ENCODE data around the gene POLR3A. TPM values are rescaled to one million over a fixed set of nuclear protein-coding genes. Genes with fewer than 3 reads are reported as not detected.

The POLR3A gene
- total RNA-seq, 2 donors from 2014 or later: 20.9 to 22.4 TPM

- Mint-ChIP-seq H3K27ac (no peak overlapping the region), H3K36me3 (ENCODE audit: insufficient read depth in 2 of 2) (peaks cover 4 to 5% of the 10 kb centered on the region in 2 donors), H3K4me3 (no peak overlapping the region), H3K4me1 (ENCODE audit: low read depth) (peaks cover 6% of the 10 kb centered on the region), H3K9me3 (peaks cover 2 to 4% of the 10 kb centered on the region in 2 donors), H3K27me3 (ENCODE audit: low read depth) (peaks cover 7% of the 10 kb centered on the region)
- DNase-seq: no peak
- ATAC-seq (replicated peaks in 1 of 2): no peak
Observed at GRCh38 chr10:77962350-77963146, 66.8 kb downstream of the POLR3A start.

DNA sequence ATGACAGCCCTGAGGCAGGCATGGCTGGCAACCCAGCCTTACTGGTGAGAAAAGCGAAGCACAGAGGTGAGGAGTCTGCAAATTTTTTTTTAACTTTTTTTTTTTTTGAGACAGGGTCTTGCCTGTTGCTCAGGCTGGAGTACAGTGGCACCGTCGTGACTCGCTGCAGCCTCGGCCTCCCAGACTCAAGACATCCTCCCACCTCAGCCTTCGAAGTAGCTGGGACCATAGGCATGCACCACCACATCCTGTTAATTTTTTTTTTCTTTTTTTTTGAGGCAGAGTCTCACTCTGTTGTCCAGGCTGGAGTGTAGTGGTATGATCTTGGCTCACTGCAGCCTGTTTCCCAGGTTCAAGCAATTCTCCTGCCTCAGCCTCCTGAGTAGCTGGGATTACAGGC, 67.6 kb downstream of the POLR3A start:
- ATAC-seq (replicated peaks in 1 of 2) (no peak), DNase-seq (no peak)
- Mint-ChIP-seq H3K36me3 (ENCODE audit: insufficient read depth in 2 of 2) (peaks cover 4 to 5% of the 10 kb centered on the region in 2 donors), H3K27ac (no peak overlapping the region), H3K27me3 (ENCODE audit: low read depth) (peaks cover 7% of the 10 kb centered on the region), H3K4me1 (ENCODE audit: low read depth) (peaks cover 6% of the 10 kb centered on the region), H3K4me3 (no peak overlapping the region), H3K9me3 (peaks cover 2 to 4% of the 10 kb centered on the region in 2 donors)

- Mint-ChIP-seq H3K9me3 (peaks cover 2 to 4% of the 10 kb centered on the region in 2 donors), H3K27me3 (ENCODE audit: low read depth) (peaks cover 7% of the 10 kb centered on the region), H3K27ac (no peak overlapping the region), H3K4me3 (no peak overlapping the region), H3K4me1 (ENCODE audit: low read depth) (peaks cover 6% of the 10 kb centered on the region), H3K36me3 (ENCODE audit: insufficient read depth in 2 of 2) (peaks cover 4 to 5% of the 10 kb centered on the region in 2 donors)
- ATAC-seq (replicated peaks in 1 of 2) (peak; percentile 64 to 77), DNase-seq (no peak)
Observed at GRCh38 chr10:77960829-77961329, 68.4 kb downstream of the POLR3A start.

- H3K27me3 Mint-ChIP-seq (ENCODE audit: low read depth): peaks cover 7% of the 10 kb centered on the region
- H3K4me3 Mint-ChIP-seq: no peak overlapping the region
- H3K4me1 Mint-ChIP-seq (ENCODE audit: low read depth): peaks cover 6% of the 10 kb centered on the region
- peaks cover 2 to 3% of the 10 kb centered on the region in 2 donors for H3K9me3 Mint-ChIP-seq
- peaks cover 3% of the 10 kb centered on the region in 2 donors for H3K36me3 Mint-ChIP-seq (ENCODE audit: insufficient read depth in 2 of 2)
- no peak overlapping the region for H3K27ac Mint-ChIP-seq
- DNase-seq: no peak
- ATAC-seq (replicated peaks in 1 of 2): no peak
Observed at GRCh38 chr10:77959887-77960455, 69.3 kb downstream of the POLR3A start.

DNA sequence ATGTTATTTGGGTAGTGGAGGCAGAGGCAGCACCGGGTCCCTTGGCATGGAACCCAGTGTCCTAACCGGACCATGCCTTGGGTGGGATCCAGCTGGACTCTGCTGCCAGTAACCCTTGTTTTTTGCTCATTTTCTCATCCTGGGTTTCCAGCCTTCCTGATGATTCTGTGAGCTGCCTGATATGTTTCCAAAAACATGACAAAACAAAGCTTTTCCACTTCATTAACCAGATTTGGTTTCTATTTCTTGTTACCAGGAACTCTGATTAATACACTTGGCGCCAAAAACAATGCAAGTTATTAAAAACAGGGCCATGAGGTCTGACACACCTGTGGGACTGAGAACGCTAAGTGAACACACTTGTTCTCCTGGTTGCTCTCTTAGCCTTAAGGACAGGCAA, 69.9 kb downstream of the POLR3A start:
- ATAC-seq (replicated peaks in 1 of 2): no peak
- Mint-ChIP-seq H3K27me3 (ENCODE audit: low read depth) (peaks cover 4% of the 10 kb centered on the region), H3K4me3 (no peak overlapping the region), H3K9me3 (no peaks in the 10 kb centered on the region), H3K36me3 (ENCODE audit: insufficient read depth in 2 of 2) (no peaks in the 10 kb centered on the region), H3K4me1 (ENCODE audit: low read depth) (peaks cover 6% of the 10 kb centered on the region), H3K27ac (no peak overlapping the region)
- no peak for DNase-seq

GRCh38 chr10:77955136-77955535, 74.2 kb downstream of the POLR3A start:
- Mint-ChIP-seq H3K9me3 (peaks cover 9 to 10% of the 10 kb centered on the region in 2 donors), H3K27me3 (ENCODE audit: low read depth) (peaks cover 12% of the 10 kb centered on the region), H3K27ac (no peak overlapping the region), H3K4me3 (no peak overlapping the region), H3K4me1 (ENCODE audit: low read depth) (no peaks in the 10 kb centered on the region), H3K36me3 (ENCODE audit: insufficient read depth in 2 of 2) (peaks cover 9 to 12% of the 10 kb centered on the region in 2 donors)
- ATAC-seq (replicated peaks in 1 of 2) (no peak), DNase-seq (no peak)

GRCh38 chr10:77949167-77949566, 80.1 kb downstream of the POLR3A start:
- Mint-ChIP-seq H3K36me3 (ENCODE audit: insufficient read depth in 2 of 2) (peaks cover 10 to 12% of the 10 kb centered on the region in 2 donors), H3K27me3 (ENCODE audit: low read depth) (peaks cover 34% of the 10 kb centered on the region), H3K4me3 (no peak overlapping the region), H3K9me3 (peaks cover 10% of the 10 kb centered on the region in 2 donors), H3K27ac (no peak overlapping the region), H3K4me1 (ENCODE audit: low read depth) (no peaks in the 10 kb centered on the region)
- ATAC-seq (replicated peaks in 1 of 2) (no peak), DNase-seq (no peak)

- H3K9me3 Mint-ChIP-seq: peaks cover 5% of the 10 kb centered on the region in 2 donors
Observed at GRCh38 chr10:77946084-77946483, 83.2 kb downstream of the POLR3A start.

GRCh38 chr10:77944519-77944918, 84.8 kb downstream of the POLR3A start:
- ATAC-seq (replicated peaks in 1 of 2) (no peak), DNase-seq (no peak)
- H3K27me3 Mint-ChIP-seq (ENCODE audit: low read depth): peaks cover 42% of the 10 kb centered on the region
- no peak overlapping the region for H3K4me3 Mint-ChIP-seq
- H3K27ac Mint-ChIP-seq: no peak overlapping the region
- no peaks in the 10 kb centered on the region for H3K4me1 Mint-ChIP-seq (ENCODE audit: low read depth)
- peaks cover 0 to 1% of the 10 kb centered on the region in 2 donors for H3K36me3 Mint-ChIP-seq (ENCODE audit: insufficient read depth in 2 of 2)
- H3K9me3 Mint-ChIP-seq: no peaks in the 10 kb centered on the region

More at GRCh38 chr10:77946084-77946483, 83.2 kb downstream of the POLR3A start:
- Mint-ChIP-seq H3K27me3 (ENCODE audit: low read depth) (peaks cover 42% of the 10 kb centered on the region), H3K4me3 (no peak overlapping the region), H3K4me1 (ENCODE audit: low read depth) (no peaks in the 10 kb centered on the region), H3K27ac (no peak overlapping the region), H3K36me3 (ENCODE audit: insufficient read depth in 2 of 2) (peaks cover 5 to 6% of the 10 kb centered on the region in 2 donors)
- ATAC-seq (replicated peaks in 1 of 2) (no peak), DNase-seq (no peak)

- Mint-ChIP-seq H3K27me3 (ENCODE audit: low read depth) (peaks cover 36% of the 10 kb centered on the region), H3K9me3 (no peaks in the 10 kb centered on the region), H3K4me3 (no peak overlapping the region), H3K36me3 (ENCODE audit: insufficient read depth in 2 of 2) (no peaks in the 10 kb centered on the region), H3K4me1 (ENCODE audit: low read depth) (no peaks in the 10 kb centered on the region), H3K27ac (no peak overlapping the region)
- DNase-seq (no peak), ATAC-seq (replicated peaks in 1 of 2) (no peak)
Observed at GRCh38 chr10:77943121-77943901, 86.0 kb downstream of the POLR3A start.

GRCh38 chr10:77941790-77942189, 87.5 kb downstream of the POLR3A start:
- Mint-ChIP-seq H3K9me3 (no peaks in the 10 kb centered on the region), H3K27me3 (ENCODE audit: low read depth) (peaks cover 36% of the 10 kb centered on the region), H3K4me1 (ENCODE audit: low read depth) (no peaks in the 10 kb centered on the region), H3K36me3 (ENCODE audit: insufficient read depth in 2 of 2) (no peaks in the 10 kb centered on the region), H3K27ac (no peak overlapping the region), H3K4me3 (no peak overlapping the region)
- no peak for ATAC-seq (replicated peaks in 1 of 2)
- DNase-seq: no peak

DNA sequence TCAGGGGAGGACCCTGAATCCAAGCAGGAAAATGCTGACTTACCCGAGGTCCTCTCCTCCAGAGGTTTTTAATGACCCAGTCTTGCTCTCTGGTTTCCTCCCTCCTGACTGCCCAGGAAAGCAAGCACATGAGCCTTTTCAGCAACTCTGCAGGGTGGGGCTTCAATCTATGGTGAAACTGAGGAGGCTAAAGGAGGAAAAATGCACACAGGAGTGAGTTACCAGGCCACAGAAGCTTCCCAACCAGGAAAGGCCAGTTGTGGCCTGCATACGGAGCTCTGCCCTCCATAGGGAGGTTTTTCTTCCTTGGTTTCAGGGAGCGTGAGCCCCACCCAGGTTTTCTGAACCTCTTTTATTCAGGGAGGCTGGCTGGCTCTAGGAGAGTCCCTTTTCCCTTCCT, 88.7 kb downstream of the POLR3A start:
- H3K9me3 Mint-ChIP-seq: no peaks in the 10 kb centered on the region
- no peaks in the 10 kb centered on the region for H3K4me1 Mint-ChIP-seq (ENCODE audit: low read depth)
- ATAC-seq (replicated peaks in 1 of 2) (no peak), DNase-seq (no peak)
- no peak overlapping the region for H3K27ac Mint-ChIP-seq
- peaks cover 31% of the 10 kb centered on the region for H3K27me3 Mint-ChIP-seq (ENCODE audit: low read depth)
- no peak overlapping the region for H3K4me3 Mint-ChIP-seq
- H3K36me3 Mint-ChIP-seq (ENCODE audit: insufficient read depth in 2 of 2): no peaks in the 10 kb centered on the region

DNA sequence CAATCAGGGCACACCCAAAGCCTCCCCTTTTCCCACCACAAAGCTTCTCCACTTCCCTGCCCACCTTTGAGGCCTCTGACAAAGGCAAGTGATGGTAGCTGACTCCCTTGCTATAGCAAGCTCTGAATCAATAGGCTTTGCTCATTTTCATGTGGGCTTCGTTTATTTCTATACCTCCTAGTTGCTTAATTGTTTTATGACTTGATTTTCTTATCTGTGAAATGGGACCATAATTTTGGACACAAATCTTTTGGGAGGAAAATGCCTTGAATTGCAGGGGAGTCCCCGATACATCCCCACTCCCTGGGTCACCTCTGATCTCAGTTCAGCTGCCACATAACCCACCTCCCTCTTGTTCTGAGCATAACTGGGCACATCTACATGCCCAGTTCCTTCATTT, 89.1 kb downstream of the POLR3A start:
- Mint-ChIP-seq H3K27me3 (ENCODE audit: low read depth) (peaks cover 27% of the 10 kb centered on the region), H3K4me3 (no peak overlapping the region), H3K36me3 (ENCODE audit: insufficient read depth in 2 of 2) (no peaks in the 10 kb centered on the region), H3K27ac (no peak overlapping the region), H3K4me1 (ENCODE audit: low read depth) (no peaks in the 10 kb centered on the region), H3K9me3 (no peaks in the 10 kb centered on the region)
- ATAC-seq (replicated peaks in 1 of 2) (no peak), DNase-seq (no peak)

All from activated T-cell treated with anti-CD3 and anti-CD28 coated beads, Interleukin-2, amount 50 U/mL, for 72 hours (primary cell).